ENCODE results near the gene TXNDC11.

The TXNDC11 gene

GRCh38 chr16:11679250-11679649 lies 63.4 kb downstream of the TXNDC11 start:
- no peak for TF ChIP-seq CTCF (IDR thresholded peaks at IDR 0.05)
- DNase-seq (ENCODE audit: low spot score) = no peak
- peak overlapping the region in 1 of 2 donors; percentile 8 for H3K27ac ChIP-seq

DNA sequence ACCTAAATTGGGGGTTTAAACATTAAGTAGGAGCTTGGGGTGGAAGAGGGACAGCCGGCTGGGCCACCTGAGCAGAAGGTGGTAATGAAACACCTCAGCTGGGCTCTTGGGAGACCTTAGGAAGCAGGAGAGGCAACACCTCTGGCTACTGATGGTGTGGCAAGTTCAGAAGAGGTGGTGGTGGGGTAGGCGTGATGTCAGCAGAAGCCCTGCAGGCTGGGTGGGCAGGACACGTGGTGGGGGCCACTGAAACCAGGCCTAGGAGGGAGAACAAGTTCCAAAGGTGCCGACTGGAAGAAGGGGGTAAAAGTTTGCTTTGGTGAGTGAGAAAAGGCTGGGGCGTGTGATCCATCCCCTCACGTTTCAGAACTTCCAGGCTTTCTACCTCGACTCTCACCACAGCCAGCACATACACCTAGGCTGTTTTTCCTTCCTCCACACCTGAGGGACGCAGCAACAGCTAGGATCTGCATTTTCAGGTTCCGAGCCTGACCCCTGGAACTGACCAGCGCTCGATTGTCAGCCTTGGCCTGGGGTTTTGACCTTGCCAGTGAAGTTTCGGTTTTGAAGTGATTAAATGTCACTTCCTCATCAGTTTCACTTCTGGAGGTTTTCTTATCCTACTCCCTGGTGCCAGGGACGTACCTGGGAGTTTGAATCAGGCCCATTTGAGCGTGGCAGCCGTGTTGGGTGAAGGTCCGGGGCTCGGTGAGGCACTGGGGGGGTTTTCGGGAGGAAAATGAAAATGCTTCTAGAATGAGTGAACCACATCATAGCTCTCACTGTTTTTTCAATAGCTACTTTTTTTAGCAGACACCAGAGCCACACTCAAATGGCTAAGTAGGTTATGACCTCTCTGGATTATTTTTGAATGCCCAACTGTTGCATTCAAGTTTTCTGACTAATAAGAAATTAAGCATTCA lies 64.4 kb downstream of the TXNDC11 start:
- no peak for DNase-seq (ENCODE audit: low spot score)
- no peak for TF ChIP-seq CTCF (IDR thresholded peaks at IDR 0.05)

More at GRCh38 chr16:11679250-11679649, 63.4 kb downstream of the TXNDC11 start:
- no peak overlapping the region for H3K4me3 ChIP-seq

GRCh38 chr16:11677451-11677951 lies 65.2 kb downstream of the TXNDC11 start:
- DNase-seq (ENCODE audit: low spot score) = no peak
- Histone ChIP-seq H3K4me3 (no peak overlapping the region), H3K27ac (peak overlapping the region; percentile 57 to 67)
- TF ChIP-seq CTCF (IDR thresholded peaks at IDR 0.05) = no peak

More for the DNA sequence above, 64.4 kb downstream of the TXNDC11 start:
- Histone ChIP-seq H3K27ac (peak overlapping the region; percentile 57 to 67), H3K4me3 (no peak overlapping the region)

GRCh38 chr16:11676799-11677198 lies 65.9 kb downstream of the TXNDC11 start:
- H3K4me3 ChIP-seq = no peak overlapping the region
- TF ChIP-seq CTCF (IDR thresholded peaks at IDR 0.05) = no peak
- peak overlapping the region in 1 of 2 donors; percentile 67 for H3K27ac ChIP-seq
- no peak for DNase-seq (ENCODE audit: low spot score)

DNA sequence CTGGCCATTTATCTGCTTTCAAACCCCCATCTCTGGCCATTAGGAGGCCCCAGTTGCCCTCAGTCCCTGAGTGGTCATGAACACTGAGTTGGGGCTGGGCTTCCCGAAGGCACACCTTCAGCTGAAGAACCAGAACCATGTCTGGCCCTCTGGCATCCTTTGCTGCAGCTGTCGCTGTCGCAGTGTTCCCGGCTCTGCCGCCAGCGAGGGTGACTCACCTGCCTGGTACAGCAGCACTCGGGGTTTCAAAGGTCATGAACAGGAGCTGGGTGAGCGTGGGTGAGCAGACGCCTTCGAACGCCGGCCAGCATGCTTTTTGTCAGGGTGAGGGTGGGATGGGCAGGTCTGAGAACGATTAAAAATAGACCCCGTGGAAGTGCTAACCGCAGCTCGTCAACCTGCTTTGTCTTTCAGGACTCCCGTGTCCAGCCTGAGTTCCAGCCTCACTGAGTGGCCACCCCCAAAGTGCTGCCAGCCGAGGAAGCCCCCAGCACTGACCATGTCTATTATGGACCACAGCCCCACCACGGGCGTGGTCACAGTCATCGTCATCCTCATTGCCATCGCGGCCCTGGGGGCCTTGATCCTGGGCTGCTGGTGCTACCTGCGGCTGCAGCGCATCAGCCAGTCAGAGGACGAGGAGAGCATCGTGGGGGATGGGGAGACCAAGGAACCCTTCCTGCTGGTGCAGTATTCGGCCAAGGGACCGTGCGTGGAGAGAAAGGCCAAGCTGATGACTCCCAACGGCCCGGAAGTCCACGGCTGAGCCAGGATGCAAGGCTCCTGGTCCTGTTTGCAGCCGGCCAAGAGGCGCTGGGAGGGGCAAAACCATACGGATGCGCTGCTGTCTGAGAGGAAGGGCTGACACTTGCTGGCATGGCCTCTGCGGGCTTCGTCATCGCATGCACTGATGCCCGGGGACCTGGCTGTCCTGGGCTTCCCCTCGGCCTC lies 66.8 kb downstream of the TXNDC11 start:
- DNase-seq (ENCODE audit: low spot score) = no peak
- H3K27ac ChIP-seq = no peak overlapping the region

More for the DNA sequence above, 66.8 kb downstream of the TXNDC11 start:
- no peak overlapping the region for H3K4me3 ChIP-seq
- TF ChIP-seq CTCF (IDR thresholded peaks at IDR 0.05) = no peak

All from coronary artery (tissue), 2 donors.